Astrocyte (in vitro differentiated cells and primary cell): ENCODE measurements around the gene PRSS37. TPM values are rescaled to one million over a fixed set of nuclear protein-coding genes. Genes with fewer than 3 reads are reported as not detected.

Source experiments
- DNase-seq: peaks from one replicate; pipeline ENCODE4 v3.0.0-alpha.2; 2010; ENCODE audit warnings: low read depth
- FAIRE-seq: peaks from 2 replicates; lab custom pipeline; 2011; peaks lifted over from hg19 to GRCh38; lab: Jason Lieb, UNC
- H2AFZ ChIP-seq: 2 replicates; pipeline ENCODE4 v1.6.0; 2012; ENCODE audit warnings: low read depth, low read length, inconsistent platforms
- H3K27ac ChIP-seq: 2 replicates; pipeline ENCODE4 v1.5.1; 2011; ENCODE audit warnings: low read depth, low read length, inconsistent platforms
- H3K27me3 ChIP-seq: 2 replicates; pipeline ENCODE4 v1.6.0; 2011; ENCODE audit warnings: low read length, inconsistent platforms; ENCODE audit not compliant: insufficient read depth
- H3K36me3 ChIP-seq: 2 replicates; pipeline ENCODE4 v1.5.1; 2011; ENCODE audit warnings: low read length, inconsistent platforms; ENCODE audit not compliant: insufficient read depth
- H3K4me1 ChIP-seq: 2 replicates; pipeline ENCODE4 v1.5.1; 2011; ENCODE audit warnings: low read length, inconsistent platforms; ENCODE audit not compliant: insufficient read depth
- H3K4me2 ChIP-seq: 2 replicates; pipeline ENCODE4 v1.6.0; 2012; ENCODE audit warnings: low read length, inconsistent platforms
- H3K4me3 ChIP-seq: 2 replicates; pipeline ENCODE4 v1.5.1; 2011; ENCODE audit warnings: low read depth, mild to moderate bottlenecking, low read length, inconsistent platforms; ENCODE audit not compliant: insufficient read depth
- H3K79me2 ChIP-seq: 2 replicates; pipeline ENCODE4 v1.6.0; 2012; ENCODE audit warnings: mild to moderate bottlenecking, low read length, inconsistent platforms; ENCODE audit not compliant: insufficient read depth
- H3K9ac ChIP-seq: 2 replicates; pipeline ENCODE4 v1.6.0; 2012; ENCODE audit warnings: mild to moderate bottlenecking, low read length, inconsistent platforms
- H3K9me3 ChIP-seq: 2 replicates; pipeline ENCODE4 v1.5.1; 2012; ENCODE audit warnings: low read depth, mild to moderate bottlenecking, low read length, inconsistent platforms; ENCODE audit not compliant: insufficient read depth
- H4K20me1 ChIP-seq: 2 replicates; pipeline ENCODE4 v1.6.0; 2012; ENCODE audit warnings: low read length, inconsistent platforms; ENCODE audit not compliant: insufficient read depth
- H3K27ac Mint-ChIP-seq: one replicate; pipeline ENCODE4 v1.8.0; 2021; ENCODE audit warnings: mild to moderate bottlenecking, mixed read lengths; ENCODE audit not compliant: unreplicated experiment
- H3K27me3 Mint-ChIP-seq: one replicate; pipeline ENCODE4 v1.8.0; 2021; ENCODE audit warnings: low read depth, mixed read lengths; ENCODE audit not compliant: unreplicated experiment
- H3K36me3 Mint-ChIP-seq: one replicate; pipeline ENCODE4 v1.8.0; 2021; ENCODE audit warnings: low read depth, mixed read lengths; ENCODE audit not compliant: unreplicated experiment
- H3K4me1 Mint-ChIP-seq: one replicate; pipeline ENCODE4 v1.8.0; 2021; ENCODE audit warnings: low read depth, mixed read lengths; ENCODE audit not compliant: unreplicated experiment
- H3K4me3 Mint-ChIP-seq: one replicate; pipeline ENCODE4 v1.8.0; 2021; ENCODE audit warnings: mild to moderate bottlenecking, moderate library complexity, mixed read lengths; ENCODE audit not compliant: unreplicated experiment
- H3K9me3 Mint-ChIP-seq: one replicate; pipeline ENCODE4 v1.8.0; 2021; ENCODE audit warnings: mild to moderate bottlenecking, mixed read lengths; ENCODE audit not compliant: unreplicated experiment
- CTCF ChIP-seq: IDR thresholded peaks from 2 replicates; pipeline ENCODE4 v1.5.1; 2011; ENCODE audit warnings: low read depth, mild to moderate bottlenecking, inconsistent platforms, low read length, moderate library complexity; ENCODE audit not compliant: insufficient read depth
- EZH2 ChIP-seq: IDR thresholded peaks from 2 replicates; pipeline ENCODE4 v1.6.1; 2012; ENCODE audit warnings: mild to moderate bottlenecking, low read length, inconsistent platforms; ENCODE audit not compliant: insufficient read depth
- total RNA-seq: library from RNA; stranded (reverse); gene quantifications from 2 replicates; pipeline ENCODE4 v1.2.1, GENCODE V29; 2021

Gene PRSS37
- total RNA-seq, 1 donor from 2014 or later, result not detected

- Mint-ChIP-seq H3K36me3 (peaks cover 3% of the 10 kb centered on the region), H3K4me3 (no peak overlapping the region), H3K9me3 (peaks cover 4% of the 10 kb centered on the region), H3K27me3 (no peaks in the 10 kb centered on the region), H3K4me1 (no peaks in the 10 kb centered on the region), H3K27ac (no peak overlapping the region)
- no peaks in the 10 kb centered on the region for H3K4me1 ChIP-seq
- no peaks in the 10 kb centered on the region for H3K79me2 ChIP-seq
- H3K4me3 ChIP-seq, result no peak overlapping the region
- FAIRE-seq (no peak), DNase-seq (no peak)
- no peak overlapping the region for H3K27ac ChIP-seq
- H3K36me3 ChIP-seq, result no peaks in the 10 kb centered on the region
- H2AFZ ChIP-seq, result no peak overlapping the region
- no peak overlapping the region for H3K4me2 ChIP-seq
- no peaks in the 10 kb centered on the region for H3K27me3 ChIP-seq
- no peak overlapping the region for H3K9ac ChIP-seq
- no peaks in the 10 kb centered on the region for H3K9me3 ChIP-seq
- no peak for TF ChIP-seq EZH2
- no peak for TF ChIP-seq CTCF
- no peaks in the 10 kb centered on the region for H4K20me1 ChIP-seq
These were observed 577 bp downstream of the PRSS37 start for GRCh38 chr7:141840708-141841107.

GRCh38 chr7:141839256-141839655, 2.0 kb downstream of the PRSS37 start:
- peaks cover 4% of the 10 kb centered on the region for H3K9me3 Mint-ChIP-seq
- H3K9me3 ChIP-seq, result no peaks in the 10 kb centered on the region
- TF ChIP-seq CTCF, result no peak
- no peak for TF ChIP-seq EZH2

GRCh38 chr7:141838581-141838980, 2.7 kb downstream of the PRSS37 start:
- Histone ChIP-seq H3K36me3 (no peaks in the 10 kb centered on the region), H3K27me3 (no peaks in the 10 kb centered on the region), H3K27ac (no peak overlapping the region), H2AFZ (no peak overlapping the region), H3K4me2 (no peak overlapping the region), H3K9me3 (no peaks in the 10 kb centered on the region), H3K9ac (no peak overlapping the region), H4K20me1 (no peaks in the 10 kb centered on the region), H3K4me3 (no peak overlapping the region), H3K4me1 (no peaks in the 10 kb centered on the region), H3K79me2 (no peaks in the 10 kb centered on the region)
- peaks cover 4% of the 10 kb centered on the region for H3K9me3 Mint-ChIP-seq
- H3K27me3 Mint-ChIP-seq, result no peaks in the 10 kb centered on the region
- no peak overlapping the region for H3K4me3 Mint-ChIP-seq
- no peak overlapping the region for H3K27ac Mint-ChIP-seq
- DNase-seq (no peak), FAIRE-seq (no peak)
- no peaks in the 10 kb centered on the region for H3K4me1 Mint-ChIP-seq
- no peak for TF ChIP-seq EZH2
- TF ChIP-seq CTCF, result no peak
- peaks cover 5% of the 10 kb centered on the region for H3K36me3 Mint-ChIP-seq

More at GRCh38 chr7:141839256-141839655, 2.0 kb downstream of the PRSS37 start:
- DNase-seq (no peak), FAIRE-seq (no peak)
- no peak overlapping the region for H3K27ac Mint-ChIP-seq
- H3K36me3 ChIP-seq, result no peaks in the 10 kb centered on the region
- no peak overlapping the region for H2AFZ ChIP-seq
- no peak overlapping the region for H3K27ac ChIP-seq
- H3K4me3 Mint-ChIP-seq, result no peak overlapping the region
- H3K9ac ChIP-seq, result no peak overlapping the region
- no peak overlapping the region for H3K4me3 ChIP-seq
- no peaks in the 10 kb centered on the region for H3K79me2 ChIP-seq
- no peaks in the 10 kb centered on the region for H3K27me3 ChIP-seq
- no peaks in the 10 kb centered on the region for H3K4me1 ChIP-seq
- H3K4me2 ChIP-seq, result no peak overlapping the region
- peaks cover 5% of the 10 kb centered on the region for H3K36me3 Mint-ChIP-seq
- no peaks in the 10 kb centered on the region for H3K27me3 Mint-ChIP-seq
- no peaks in the 10 kb centered on the region for H4K20me1 ChIP-seq
- H3K4me1 Mint-ChIP-seq, result no peaks in the 10 kb centered on the region
